Measurements from ENCODE around the gene TAF6. TPM values are rescaled to one million over a fixed set of nuclear protein-coding genes. Genes with fewer than 3 reads are reported as not detected.

Gene TAF6
- total RNA-seq, 4 donors from 2014 or later, result 37.1 to 74.3 (median 42.1) TPM

GRCh38 chr7:100109521-100110163 lies 9.5 kb downstream of the TAF6 start:
- TF ChIP-seq, protein P1, sequence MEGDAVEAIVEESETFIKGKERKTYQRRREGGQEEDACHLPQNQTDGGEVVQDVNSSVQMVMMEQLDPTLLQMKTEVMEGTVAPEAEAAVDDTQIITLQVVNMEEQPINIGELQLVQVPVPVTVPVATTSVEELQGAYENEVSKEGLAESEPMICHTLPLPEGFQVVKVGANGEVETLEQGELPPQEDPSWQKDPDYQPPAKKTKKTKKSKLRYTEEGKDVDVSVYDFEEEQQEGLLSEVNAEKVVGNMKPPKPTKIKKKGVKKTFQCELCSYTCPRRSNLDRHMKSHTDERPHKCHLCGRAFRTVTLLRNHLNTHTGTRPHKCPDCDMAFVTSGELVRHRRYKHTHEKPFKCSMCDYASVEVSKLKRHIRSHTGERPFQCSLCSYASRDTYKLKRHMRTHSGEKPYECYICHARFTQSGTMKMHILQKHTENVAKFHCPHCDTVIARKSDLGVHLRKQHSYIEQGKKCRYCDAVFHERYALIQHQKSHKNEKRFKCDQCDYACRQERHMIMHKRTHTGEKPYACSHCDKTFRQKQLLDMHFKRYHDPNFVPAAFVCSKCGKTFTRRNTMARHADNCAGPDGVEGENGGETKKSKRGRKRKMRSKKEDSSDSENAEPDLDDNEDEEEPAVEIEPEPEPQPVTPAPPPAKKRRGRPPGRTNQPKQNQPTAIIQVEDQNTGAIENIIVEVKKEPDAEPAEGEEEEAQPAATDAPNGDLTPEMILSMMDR (IDR thresholded peaks at IDR 0.05), result no peak
- no peak for TF ChIP-seq POLR2A (IDR thresholded peaks at IDR 0.05)
- 81 to 88% methylated on average over 12 of the region's 12 CpGs for WGBS, 2 donors
- intact Hi-C loops (cut with DNase I; ENCODE audit: low total_unique reads), result no loop called here
- no peak for DNase-seq (ENCODE audit: low spot score in 2 of 2)
- no peak overlapping the region for H3K4me3 ChIP-seq (ENCODE audit: low read depth, poor library complexity, severe bottlenecking)

DNA sequence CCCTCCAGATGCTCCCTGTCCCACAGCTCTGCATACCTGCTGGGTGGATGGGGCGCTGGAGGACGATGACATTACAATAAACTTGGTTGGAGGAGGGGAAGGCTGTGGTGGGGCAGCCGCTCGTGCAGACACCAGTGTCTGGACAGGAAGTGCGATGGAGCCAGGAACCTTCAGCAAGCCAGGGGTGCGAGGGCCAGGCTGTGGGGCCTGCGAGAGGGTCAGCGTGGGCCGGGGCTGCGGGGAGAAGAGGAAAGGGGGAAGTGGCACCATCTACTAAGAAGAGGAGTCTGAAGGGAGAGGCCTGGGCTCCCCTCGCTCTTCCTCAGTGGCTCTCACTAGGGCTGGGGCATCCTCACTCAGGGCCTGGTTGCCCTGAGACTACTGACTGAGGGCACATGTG lies 11.3 kb downstream of the TAF6 start:
- H3K4me3 ChIP-seq (ENCODE audit: low read depth, poor library complexity, severe bottlenecking), result no peak overlapping the region
- TF ChIP-seq POLR2A (IDR thresholded peaks at IDR 0.05), result no peak
- TF ChIP-seq, protein P1 (IDR thresholded peaks at IDR 0.05), result no peak
- WGBS, 2 donors, result 84 to 85% methylated on average over 11 of the region's 11 CpGs
- no peak for DNase-seq (ENCODE audit: low spot score in 2 of 2)
- intact Hi-C loops (cut with DNase I; ENCODE audit: low total_unique reads), result no loop called here

- WGBS, 2 donors, result 78 to 83% methylated on average over 25 of the region's 25 CpGs
- intact Hi-C loops (cut with DNase I; ENCODE audit: low total_unique reads), result no loop called here
- H3K4me3 ChIP-seq (ENCODE audit: low read depth, poor library complexity, severe bottlenecking), result no peak overlapping the region
- no peak for DNase-seq (ENCODE audit: low spot score in 2 of 2)
- TF ChIP-seq, protein P1 (IDR thresholded peaks at IDR 0.05), result no peak
- TF ChIP-seq POLR2A (IDR thresholded peaks at IDR 0.05), result no peak
Observed at GRCh38 chr7:100107125-100107737, 11.9 kb downstream of the TAF6 start.

DNA sequence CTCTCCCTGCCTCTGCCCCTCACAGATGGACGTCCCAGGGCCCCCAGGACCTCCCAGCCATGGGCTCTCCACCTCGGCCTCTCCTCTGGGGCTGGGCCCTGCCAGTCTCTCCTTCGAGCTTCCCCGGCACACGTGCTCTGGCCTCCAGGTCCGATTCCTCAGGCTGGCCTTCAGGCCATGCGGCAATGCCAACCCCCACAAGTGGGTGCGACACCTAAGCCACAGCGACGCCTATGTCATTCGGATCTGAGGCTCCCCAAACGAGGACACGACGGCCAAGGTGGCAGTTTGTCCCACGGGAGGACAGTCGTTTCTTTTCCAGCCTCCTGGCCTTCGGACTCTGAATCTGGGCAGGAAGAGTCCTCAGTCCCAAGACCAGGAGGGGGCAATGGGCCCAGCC lies 12.5 kb downstream of the TAF6 start:
- TF ChIP-seq POLR2A (IDR thresholded peaks at IDR 0.05), result no peak
- TF ChIP-seq, protein P1 (IDR thresholded peaks at IDR 0.05), result no peak
- DNase-seq (ENCODE audit: low spot score in 2 of 2), result no peak
- 74 to 78% methylated on average over 17 of the region's 17 CpGs for WGBS, 2 donors

DNA sequence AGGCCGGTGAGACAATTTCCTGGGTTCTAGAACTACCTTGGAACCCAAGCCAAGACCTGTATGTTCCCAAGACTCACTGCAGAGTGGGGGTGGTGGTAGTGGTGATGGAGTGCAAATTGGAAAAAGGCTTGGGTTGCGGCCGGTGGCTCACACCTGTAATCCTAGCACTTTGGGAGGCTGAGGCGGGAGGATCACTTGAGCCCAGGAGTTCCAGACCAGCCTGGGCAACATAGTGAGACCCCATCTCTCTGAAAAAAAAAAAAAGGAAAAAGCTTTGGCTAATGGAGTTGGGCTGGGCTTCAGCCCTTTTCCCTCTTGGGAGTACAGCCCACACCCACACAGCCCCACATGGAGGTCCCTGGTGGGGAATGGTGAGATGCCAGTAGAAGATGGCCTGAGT lies 13.6 kb downstream of the TAF6 start:
- 93 to 94% methylated on average over 4 of the region's 4 CpGs for WGBS, 2 donors
- H3K4me3 ChIP-seq (ENCODE audit: low read depth, poor library complexity, severe bottlenecking), result no peak overlapping the region

More for the DNA sequence above, 12.5 kb downstream of the TAF6 start:
- intact Hi-C loops (cut with DNase I; ENCODE audit: low total_unique reads), result no loop called here
- no peak overlapping the region for H3K4me3 ChIP-seq (ENCODE audit: low read depth, poor library complexity, severe bottlenecking)

More for the DNA sequence above, 13.6 kb downstream of the TAF6 start:
- no peak for DNase-seq (ENCODE audit: low spot score in 2 of 2)
- intact Hi-C loops (cut with DNase I; ENCODE audit: low total_unique reads), result no loop called here
- TF ChIP-seq, protein P1 (IDR thresholded peaks at IDR 0.05), result no peak
- TF ChIP-seq POLR2A (IDR thresholded peaks at IDR 0.05), result no peak
